AG09309 (cell line): Measurements from ENCODE around the gene AP5M1.

Experiments used
- DNase-seq: peaks from one replicate; pipeline ENCODE4 v3.0.0-alpha.2; 2010; ENCODE audit warnings: low read depth
- H3K4me3 ChIP-seq: 2 replicates; pipeline ENCODE4 v1.5.1; 2011; ENCODE audit warnings: mild to moderate bottlenecking, low read depth, low read length, moderate library complexity; ENCODE audit not compliant: control insufficient read depth
- CTCF ChIP-seq: IDR thresholded peaks from 2 replicates; pipeline ENCODE4 v1.5.1; 2011; ENCODE audit warnings: mild to moderate bottlenecking, low read depth, low read length, inconsistent platforms; ENCODE audit not compliant: insufficient read depth, control insufficient read depth; ENCODE audit errors: missing control alignments

Gene AP5M1

GRCh38 chr14:57266065-57266464, 2.7 kb upstream of the AP5M1 start:
- DNase-seq = no peak
- no peak overlapping the region for H3K4me3 ChIP-seq
- no peak for TF ChIP-seq CTCF

- H3K4me3 ChIP-seq = no peak overlapping the region
- no peak for DNase-seq
- TF ChIP-seq CTCF = no peak
Observed at GRCh38 chr14:57273236-57273635, 4.5 kb downstream of the AP5M1 start.

- DNase-seq = no peak
- no peak overlapping the region for H3K4me3 ChIP-seq
- no peak for TF ChIP-seq CTCF
Observed at GRCh38 chr14:57274551-57274950, 5.8 kb downstream of the AP5M1 start.

- no peak for DNase-seq
- TF ChIP-seq CTCF = no peak
- H3K4me3 ChIP-seq = no peak overlapping the region
Observed at GRCh38 chr14:57275023-57275664, 6.4 kb downstream of the AP5M1 start.

GRCh38 chr14:57277062-57277461, 8.3 kb downstream of the AP5M1 start:
- DNase-seq = no peak
- no peak overlapping the region for H3K4me3 ChIP-seq
- TF ChIP-seq CTCF = no peak

- no peak for DNase-seq
- TF ChIP-seq CTCF = no peak
- no peak overlapping the region for H3K4me3 ChIP-seq
Observed at GRCh38 chr14:57287745-57288144, 19.0 kb downstream of the AP5M1 start.

- TF ChIP-seq CTCF = no peak
- no peak for DNase-seq
Observed at GRCh38 chr14:57290751-57291150, 22.0 kb downstream of the AP5M1 start.

More at GRCh38 chr14:57290751-57291150, 22.0 kb downstream of the AP5M1 start:
- no peak overlapping the region for H3K4me3 ChIP-seq
